CD1c-positive myeloid dendritic cell (primary cell): Measurements from ENCODE around the gene NANOS2.
"Not testable (repeated sequence)": the region's sequence is repeated elsewhere in the genome, so short reads cannot be mapped to it uniquely, and the experiment has no call there.

ENCODE experiments used
- DNase-seq: peaks from one replicate; pipeline ENCODE4 v3.0.0-alpha.2; 2016; ENCODE audit errors: extremely low spot score

The NANOS2 gene

DNA sequence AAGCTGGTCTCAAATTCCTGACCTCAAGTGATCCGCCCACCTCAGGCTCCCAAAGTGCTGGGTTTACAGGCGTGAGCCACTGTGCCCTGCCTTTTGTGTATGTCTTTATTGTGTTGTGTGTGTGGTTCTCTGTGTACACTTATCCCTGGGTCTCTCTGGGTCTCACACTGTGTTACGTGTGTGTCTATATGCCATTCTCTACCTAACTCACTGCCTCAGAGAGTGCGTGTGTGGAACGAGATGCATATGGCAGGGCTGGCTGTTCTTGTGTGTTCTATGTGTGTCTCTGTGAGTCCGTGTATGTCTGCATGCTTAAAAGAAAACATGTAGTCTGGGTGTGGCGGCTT is 40.0 kb downstream of the NANOS2 start:
- no peak for DNase-seq

DNA sequence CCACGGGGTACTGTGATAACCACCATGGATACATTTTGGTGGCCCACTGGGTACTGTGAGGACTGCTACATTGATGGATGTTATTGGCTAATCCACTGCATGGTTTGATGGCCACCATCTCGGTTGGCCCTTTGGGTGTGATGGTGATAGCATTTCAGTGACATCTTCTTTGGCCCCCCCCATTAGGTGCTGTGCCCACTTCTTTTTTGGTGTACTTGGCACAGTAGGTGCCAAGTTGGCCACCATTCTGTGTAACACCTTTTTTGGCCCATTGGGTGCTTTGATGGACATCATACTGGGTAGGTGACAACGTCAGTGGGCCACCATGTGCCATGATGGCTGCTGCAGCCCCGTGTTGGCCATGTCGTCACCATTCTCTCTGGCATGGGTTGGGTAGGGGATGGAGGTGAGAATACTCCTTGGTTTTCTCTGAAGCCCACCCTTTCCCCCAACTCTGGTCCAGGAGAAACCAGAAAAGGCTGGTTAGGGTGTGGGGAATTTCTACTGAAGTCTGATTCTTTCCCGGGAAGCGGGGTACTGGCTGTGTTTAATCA is 41.3 kb downstream of the NANOS2 start:
- DNase-seq, result no peak

- no peak for DNase-seq
Measured at GRCh38 chr19:45872095-45872919, 42.3 kb downstream of the NANOS2 start.

DNA sequence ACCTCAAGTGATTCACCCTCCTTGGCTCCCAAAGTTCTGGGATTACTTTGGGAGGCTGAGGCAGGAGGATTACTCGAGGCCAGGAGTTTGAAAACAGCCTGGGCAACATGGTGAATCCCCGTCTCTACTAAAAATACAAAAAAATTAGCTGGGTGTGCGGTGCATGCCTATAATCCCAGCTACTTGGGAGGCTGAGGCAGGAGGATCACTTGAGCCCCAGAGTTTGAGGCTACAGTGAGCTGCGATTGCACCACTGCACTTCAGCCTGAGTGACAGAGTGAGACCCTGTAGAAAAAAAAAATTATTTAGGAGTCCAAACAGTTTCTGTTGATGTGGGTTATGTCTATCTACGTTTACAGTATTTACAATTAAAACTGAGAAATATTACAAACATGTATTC is 43.8 kb downstream of the NANOS2 start:
- no peak for DNase-seq

GRCh38 chr19:45867241-45867640 is 47.3 kb downstream of the NANOS2 start:
- DNase-seq, result not testable (repeated sequence)

DNA sequence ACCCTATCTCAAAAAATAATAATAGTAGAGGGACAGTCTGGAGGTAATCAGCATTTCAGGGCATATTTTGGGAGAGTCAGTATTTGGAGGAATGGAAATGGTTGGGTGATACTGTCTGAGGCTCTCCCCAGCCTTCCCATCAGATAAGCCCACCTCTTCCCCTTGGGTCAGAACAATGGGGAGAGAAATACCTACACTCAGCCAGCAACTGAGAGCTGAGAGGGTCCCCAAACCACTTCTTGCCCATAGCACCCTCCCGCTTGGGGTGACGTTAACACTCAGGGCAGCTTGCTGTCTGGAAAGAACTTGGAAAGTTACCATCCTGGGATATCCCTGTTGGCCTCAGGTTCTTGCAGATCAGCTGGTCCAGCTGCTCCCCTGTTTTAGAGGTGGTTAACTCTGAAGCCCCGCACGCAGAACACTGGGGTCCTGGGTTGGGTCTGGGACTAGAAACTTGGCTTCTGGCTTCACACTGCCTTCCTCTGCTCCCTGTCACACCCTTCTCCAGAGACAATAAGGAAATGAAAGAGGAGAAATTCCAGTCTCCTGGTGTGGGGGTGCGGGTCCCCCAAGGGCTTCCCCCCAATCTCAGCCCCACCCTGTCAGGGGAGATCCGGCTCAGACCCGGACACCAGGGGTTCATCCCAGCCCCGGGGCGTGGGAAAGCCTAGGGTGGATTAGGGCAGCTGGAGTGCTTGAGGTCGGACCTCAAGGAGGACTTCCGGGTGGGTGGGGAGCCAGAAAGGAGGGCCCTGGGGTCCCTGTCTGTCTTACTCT is 48.0 kb downstream of the NANOS2 start:
- DNase-seq, result no peak

DNA sequence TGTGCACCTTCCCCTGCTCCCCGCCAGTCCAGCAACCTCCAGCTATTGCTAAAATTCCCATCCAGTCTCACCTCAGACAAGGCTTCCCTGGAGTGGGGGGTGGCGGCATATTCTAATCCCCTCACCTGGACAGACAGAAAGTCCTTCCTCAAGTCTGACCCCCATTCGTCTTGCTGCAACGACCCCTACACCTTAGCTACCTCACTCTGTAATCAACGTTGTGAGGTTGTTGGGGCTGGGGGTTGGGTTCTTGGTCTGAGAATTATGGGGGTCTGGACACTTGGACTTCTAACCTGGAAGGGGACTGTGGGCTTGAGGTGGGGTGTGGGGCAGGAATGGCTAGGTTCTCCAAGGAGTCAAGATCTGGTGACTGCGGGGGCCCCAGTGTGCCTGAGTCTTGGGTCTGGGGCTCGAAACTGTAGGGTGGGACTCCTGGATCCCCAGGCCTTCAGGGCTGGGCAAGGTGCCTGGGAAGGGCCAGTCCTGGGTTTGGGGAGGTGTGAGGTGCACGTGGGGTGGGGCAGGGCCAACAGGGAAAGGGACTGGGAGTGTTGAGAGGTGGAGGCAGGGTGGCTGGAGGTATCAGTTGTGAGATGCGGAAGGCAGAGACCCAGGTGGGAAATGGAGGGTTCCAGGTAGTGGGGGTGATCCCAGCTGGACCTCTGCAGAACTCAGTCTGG is 49.2 kb downstream of the NANOS2 start:
- DNase-seq, result no peak

- no peak for DNase-seq
Measured at GRCh38 chr19:45864629-45865082, 49.9 kb downstream of the NANOS2 start.

DNA sequence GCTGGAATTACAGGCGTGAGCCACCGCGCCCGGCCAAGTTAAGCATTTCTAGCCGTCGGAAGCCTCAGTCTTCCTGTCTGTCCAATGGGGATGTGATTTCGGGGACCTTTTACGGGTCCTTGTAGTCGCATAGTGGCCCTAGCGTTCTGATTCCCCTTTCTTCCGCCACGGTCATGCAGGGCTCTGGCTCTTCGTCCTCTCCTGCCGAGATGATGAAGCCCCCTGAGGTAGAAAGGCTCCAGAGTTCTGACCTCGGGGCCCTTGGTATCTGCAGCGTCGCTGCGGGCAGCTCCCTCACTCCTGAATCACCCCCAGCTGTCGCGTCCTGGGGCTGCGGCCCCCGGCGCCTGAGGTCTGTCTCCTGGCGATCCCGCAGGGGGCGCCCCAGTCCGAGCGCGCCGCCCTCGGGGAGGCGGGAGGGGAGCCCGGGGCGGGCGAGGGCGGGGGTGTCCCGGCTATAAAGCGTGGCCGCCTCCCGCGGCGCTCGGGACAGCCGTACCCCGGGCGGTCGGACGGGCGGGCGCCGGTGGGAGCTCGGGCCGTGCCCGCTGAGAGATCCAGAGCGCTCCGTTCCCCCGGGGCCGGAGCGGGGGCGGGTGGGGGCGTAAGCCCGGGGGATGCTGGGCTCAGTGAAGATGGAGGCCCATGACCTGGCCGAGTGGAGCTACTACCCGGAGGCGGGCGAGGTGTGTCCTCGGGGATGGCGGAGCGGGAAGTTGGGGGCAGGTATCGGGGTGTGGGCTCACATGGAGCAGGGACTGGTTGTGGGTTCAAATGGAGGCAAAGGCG is 50.5 kb downstream of the NANOS2 start, which contains the start of gene FOXA3:
TSS of gene FOXA3 (plus strand) at position 487 of the 789 bp plus-strand sequence. CDS start at position 618, 131 bp downstream.
- DNase-seq, result peak; percentile 66

DNA sequence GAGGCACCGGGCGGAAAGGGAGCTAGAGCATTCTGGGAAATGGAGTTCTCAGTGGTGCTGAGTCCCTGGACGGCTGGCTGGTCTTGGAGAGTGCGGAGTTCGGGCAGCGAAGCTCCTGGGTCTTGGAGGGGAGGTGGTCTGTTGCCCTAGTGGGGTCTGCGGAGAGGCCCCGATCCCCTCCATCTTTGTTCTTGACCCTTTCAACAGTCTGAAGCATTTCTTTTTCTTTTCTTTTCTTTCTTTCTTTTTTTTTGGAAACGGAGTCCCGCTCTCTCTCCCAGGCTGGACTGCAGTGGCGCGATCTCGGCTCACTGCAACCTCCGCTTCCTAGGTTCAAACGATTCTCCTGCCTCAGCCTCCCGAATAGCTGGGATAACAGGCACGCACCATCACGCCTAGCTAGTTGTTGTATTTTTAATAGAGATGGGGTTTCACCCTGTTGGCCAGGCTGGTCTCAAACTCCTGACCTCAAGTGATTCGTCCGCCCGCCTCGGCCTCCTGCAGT is 51.2 kb downstream of the NANOS2 start:
- no peak for DNase-seq
